ENCODE measurements around the gene SH2D3C. TPM values are rescaled to one million over a fixed set of nuclear protein-coding genes. Genes with fewer than 3 reads are reported as not detected.

The SH2D3C gene
- total RNA-seq, 4 donors from 2014 or later = 4.7 to 8.1 (median 5.2) TPM

DNA sequence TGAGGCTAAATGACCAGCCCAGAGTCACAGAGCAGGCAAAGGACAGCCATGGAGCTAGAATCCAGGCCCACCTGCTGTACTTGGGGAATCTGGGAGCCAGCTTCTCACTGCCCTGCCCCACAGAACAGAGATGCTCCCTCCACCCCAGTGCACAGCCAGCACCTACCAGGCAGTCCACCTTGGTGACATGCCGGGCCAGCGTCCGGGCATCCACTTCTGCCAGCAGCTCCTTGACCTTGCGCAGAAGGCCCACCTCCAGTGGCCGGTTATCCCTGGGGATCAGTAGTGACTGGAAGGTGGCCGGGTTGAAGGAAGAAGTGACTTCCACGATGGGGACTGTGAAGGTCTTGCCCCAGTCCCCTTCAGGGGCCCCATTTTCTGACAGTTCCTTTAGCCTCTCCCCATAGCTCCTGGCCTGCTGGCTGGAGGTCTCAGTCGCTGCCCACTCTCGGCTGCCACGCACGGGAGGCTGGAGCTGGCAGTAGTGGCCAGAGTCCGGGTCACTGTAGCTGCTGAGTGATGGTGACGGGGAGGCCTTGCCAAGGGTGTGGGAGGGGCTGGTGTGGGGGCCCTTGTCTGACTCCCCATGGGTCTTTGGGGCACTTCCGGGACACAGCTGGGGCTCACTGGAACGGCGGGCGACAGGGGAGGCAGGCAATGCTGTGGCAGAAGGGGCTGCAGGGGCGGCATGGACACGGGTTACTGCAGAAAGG lies 33.9 kb downstream of the SH2D3C start:
- intact Hi-C loops (cut with DNase I; ENCODE audit: low total_unique reads) = no loop called here
- ATAC-seq (no peak), DNase-seq (no peak)
- Histone ChIP-seq H3K27me3 (no peaks in the 10 kb centered on the region), H3K36me3 (no peaks in the 10 kb centered on the region), H3K9me3 (no peaks in the 10 kb centered on the region), H3K4me3 (no peak overlapping the region), H3K4me1 (peaks cover 11 to 18% of the 10 kb centered on the region in 2 donors), H3K27ac (no peak overlapping the region)
- in situ Hi-C loops (cut with MboI; ENCODE audit: low sequenced_read_pairs in 4 of 4) = no loop called here
- TF ChIP-seq CTCF (IDR thresholded peaks at IDR 0.05 in 4 of 5, conservative IDR thresholded peaks at IDR 0.05 in 1 of 5) (no peak), POLR2A (IDR thresholded peaks at IDR 0.05) (no peak)

DNA sequence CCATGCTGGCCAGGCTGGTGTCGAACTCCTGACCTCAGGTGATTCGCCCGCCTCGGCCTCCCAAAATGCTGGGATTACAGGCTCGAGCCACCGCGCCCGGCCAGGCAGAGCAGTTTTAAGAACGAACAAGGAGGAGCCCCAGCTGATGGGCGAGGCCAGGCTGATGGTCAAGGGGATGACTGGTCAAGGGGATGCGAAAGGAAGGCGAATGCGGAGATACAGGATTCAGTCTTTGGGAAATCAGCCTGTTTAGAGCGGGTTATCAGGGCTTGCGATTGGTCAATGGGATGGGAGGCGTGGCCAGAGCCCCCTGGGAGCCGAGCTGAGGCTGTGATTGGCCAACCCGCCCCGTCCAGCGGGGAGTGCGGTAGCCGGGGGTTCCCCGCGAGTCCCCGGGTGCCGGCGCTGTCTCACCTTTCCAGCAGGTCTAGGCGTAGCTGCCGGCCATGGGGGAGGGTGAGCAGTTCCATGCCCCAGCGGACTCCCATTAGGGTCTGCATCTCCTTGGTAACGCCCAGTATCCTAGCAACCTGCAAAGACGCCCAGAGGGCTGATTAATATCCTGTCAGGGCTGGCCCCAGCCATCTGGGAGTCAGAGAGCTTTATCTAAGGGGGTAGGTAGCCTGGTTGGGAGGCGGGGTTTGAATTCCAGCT lies 35.9 kb downstream of the SH2D3C start:
- in situ Hi-C loops (cut with MboI; ENCODE audit: low sequenced_read_pairs in 4 of 4) (no loop called here), intact Hi-C loops (cut with DNase I; ENCODE audit: low total_unique reads) (no loop called here)
- DNase-seq (peak; percentile 35 to 64), ATAC-seq (peak; percentile 8 to 13)
- H3K27ac ChIP-seq = peak overlapping the region; percentile 13 to 90 (median 87)
- peaks cover 11 to 18% of the 10 kb centered on the region in 2 donors for H3K4me1 ChIP-seq
- H3K36me3 ChIP-seq = no peaks in the 10 kb centered on the region
- no peaks in the 10 kb centered on the region for H3K27me3 ChIP-seq
- TF ChIP-seq POLR2A (IDR thresholded peaks at IDR 0.05) = peak in 1 of 2 donors; percentile 11
- TF ChIP-seq CTCF (IDR thresholded peaks at IDR 0.05 in 4 of 5, conservative IDR thresholded peaks at IDR 0.05 in 1 of 5) = no peak
- no peaks in the 10 kb centered on the region for H3K9me3 ChIP-seq
- H3K4me3 ChIP-seq = peak overlapping the region in 2 of 4 donors; percentile 10 to 26

DNA sequence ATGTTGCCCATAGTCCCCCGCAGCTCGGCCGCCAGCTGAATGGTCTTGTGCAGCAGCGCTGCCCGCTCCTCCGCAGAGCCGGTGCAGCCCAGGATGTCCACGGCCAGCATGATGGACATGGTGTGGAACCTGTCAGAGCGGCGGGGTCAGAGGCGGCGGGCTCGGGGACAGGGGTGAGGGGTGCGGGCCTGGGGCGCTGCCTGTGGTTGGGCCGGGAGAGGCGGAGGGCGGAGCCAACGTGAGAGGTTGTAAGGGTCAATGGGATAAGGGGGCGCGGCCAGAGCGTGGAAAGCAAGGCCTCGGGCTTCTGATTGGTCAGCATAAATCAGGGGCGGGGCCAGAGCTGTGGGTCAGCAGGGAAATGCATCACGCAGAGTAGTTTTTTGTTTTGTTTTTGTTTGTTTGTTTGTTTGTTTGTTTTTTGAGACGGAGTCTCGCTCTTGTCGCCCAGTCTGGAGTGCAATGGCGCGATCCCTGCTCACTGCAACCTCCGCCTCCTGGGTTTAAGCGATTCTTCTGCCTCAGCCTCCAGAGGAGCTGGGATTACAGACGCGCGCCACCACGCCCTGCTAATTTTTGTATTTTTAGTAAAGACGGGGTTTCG lies 36.5 kb downstream of the SH2D3C start:
- in situ Hi-C loops (cut with MboI; ENCODE audit: low sequenced_read_pairs in 4 of 4) (no loop called here), intact Hi-C loops (cut with DNase I; ENCODE audit: low total_unique reads) (no loop called here)
- no peaks in the 10 kb centered on the region for H3K27me3 ChIP-seq
- peak in 1 of 2 donors; percentile 7 for TF ChIP-seq POLR2A (IDR thresholded peaks at IDR 0.05)
- TF ChIP-seq CTCF (IDR thresholded peaks at IDR 0.05 in 4 of 5, conservative IDR thresholded peaks at IDR 0.05 in 1 of 5) = no peak
- DNase-seq = peak; percentile 52 to 75
- peak overlapping the region in 2 of 4 donors; percentile 10 to 26 for H3K4me3 ChIP-seq
- ATAC-seq = no peak
- no peaks in the 10 kb centered on the region for H3K36me3 ChIP-seq
- H3K9me3 ChIP-seq = no peaks in the 10 kb centered on the region
- peaks cover 11 to 21% of the 10 kb centered on the region in 2 donors for H3K4me1 ChIP-seq
- H3K27ac ChIP-seq = peak overlapping the region; percentile 84 to 90 (median 87)

DNA sequence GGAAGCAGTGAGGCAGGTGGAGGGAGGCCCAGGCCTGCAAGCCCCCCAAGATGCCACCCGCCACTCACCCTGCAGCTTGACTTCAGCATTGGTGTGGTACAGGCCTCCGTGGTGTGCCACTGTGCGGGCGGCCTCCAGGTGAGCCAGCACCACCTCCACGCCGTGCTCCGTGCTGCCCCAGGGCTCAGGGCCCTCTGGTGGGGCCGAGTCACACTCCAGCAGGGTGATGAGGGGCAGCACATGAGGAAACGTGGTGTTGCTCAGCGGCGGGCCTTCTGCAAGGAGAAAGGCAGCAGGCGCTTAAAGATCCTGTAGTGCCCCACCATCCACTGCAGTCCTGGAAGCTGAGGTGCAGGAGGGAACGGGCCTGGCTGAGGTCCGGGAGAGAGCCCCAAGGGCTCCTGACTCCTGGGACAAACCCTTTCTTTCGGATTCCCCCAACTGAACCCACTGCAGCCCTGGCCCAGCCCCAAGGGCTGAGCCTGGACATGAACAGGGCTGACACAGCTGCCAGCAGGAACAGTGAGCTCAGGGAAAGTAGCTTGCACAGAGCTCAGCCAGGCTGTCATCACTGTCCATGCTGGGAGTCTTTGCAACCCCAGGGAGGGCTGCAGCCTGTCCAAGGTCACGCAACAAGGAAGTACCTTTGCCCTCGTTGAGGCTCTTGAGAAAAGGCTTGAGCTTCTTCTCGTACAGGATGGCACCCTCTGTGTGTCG lies 38.7 kb downstream of the SH2D3C start:
- no peaks in the 10 kb centered on the region for H3K27me3 ChIP-seq
- H3K4me3 ChIP-seq = no peak overlapping the region
- no peaks in the 10 kb centered on the region for H3K36me3 ChIP-seq
- peaks cover 19 to 30% of the 10 kb centered on the region in 2 donors for H3K4me1 ChIP-seq
- intact Hi-C loops (cut with DNase I; ENCODE audit: low total_unique reads) (loop anchor here (1.0 kb wide), 3 partner anchors 32 to 180 kb away; no protein-coding TSS in a partner anchor), in situ Hi-C loops (cut with MboI; ENCODE audit: low sequenced_read_pairs in 4 of 4) (loop anchor here (5.0 to 10.0 kb wide), 7 partner anchors 43 to 235 kb away; partner anchors contain the start of gene CDK9 (in 1 of the 4))
- ATAC-seq = peak in 1 of 2 donors; percentile 16
- H3K9me3 ChIP-seq = no peaks in the 10 kb centered on the region
- TF ChIP-seq CTCF (IDR thresholded peaks at IDR 0.05 in 4 of 5, conservative IDR thresholded peaks at IDR 0.05 in 1 of 5) = no peak
- TF ChIP-seq POLR2A (IDR thresholded peaks at IDR 0.05) = no peak
- peak overlapping the region; percentile 86 to 93 (median 89) for H3K27ac ChIP-seq
- DNase-seq = peak; percentile 38 to 61

Measured in gastrocnemius medialis (tissue), 4 donors.